Measurements from ENCODE around the gene PLD3.
"Not testable (repeated sequence)": the region's sequence is repeated elsewhere in the genome, so short reads cannot be mapped to it uniquely, and the experiment has no call there.

PLD3 gene

GRCh38 chr19:40365613-40366401 is 17.3 kb downstream of the PLD3 start:
- no peak for DNase-seq

GRCh38 chr19:40366697-40367561 is 18.4 kb downstream of the PLD3 start:
- DNase-seq: no peak

GRCh38 chr19:40367577-40368434 is 19.3 kb downstream of the PLD3 start:
- DNase-seq: no peak

GRCh38 chr19:40369797-40370196 is 21.3 kb downstream of the PLD3 start:
- DNase-seq: no peak

GRCh38 chr19:40370253-40370652 is 21.8 kb downstream of the PLD3 start:
- not testable (repeated sequence) for DNase-seq

GRCh38 chr19:40370997-40371801 is 22.7 kb downstream of the PLD3 start:
- DNase-seq: no peak

GRCh38 chr19:40371802-40372122 is 23.3 kb downstream of the PLD3 start:
- no peak for DNase-seq

- no peak for DNase-seq
These were observed 25.6 kb downstream of the PLD3 start for GRCh38 chr19:40374084-40374483.

- DNase-seq: no peak
These were observed 27.9 kb downstream of the PLD3 start for GRCh38 chr19:40376286-40376862.

- DNase-seq: no peak
These were observed 29.4 kb downstream of the PLD3 start for GRCh38 chr19:40377876-40378385.

- DNase-seq: no peak
These were observed 30.0 kb downstream of the PLD3 start for GRCh38 chr19:40378509-40378908.

- no peak for DNase-seq
These were observed 31.1 kb downstream of the PLD3 start for GRCh38 chr19:40379446-40380198.

- DNase-seq: peak; percentile 15
These were observed 31.9 kb downstream of the PLD3 start for GRCh38 chr19:40380199-40381037.

GRCh38 chr19:40381321-40381720 is 32.8 kb downstream of the PLD3 start:
- DNase-seq: no peak

GRCh38 chr19:40383668-40384248 is 35.3 kb downstream of the PLD3 start:
- DNase-seq: peak; percentile 16

- DNase-seq: no peak
These were observed 38.7 kb downstream of the PLD3 start for GRCh38 chr19:40387155-40387554.

- no peak for DNase-seq
These were observed 40.0 kb downstream of the PLD3 start for GRCh38 chr19:40388481-40388880.

- no peak for DNase-seq
These were observed 41.0 kb downstream of the PLD3 start for GRCh38 chr19:40389404-40390083.

Data from DMS53 (cell line).